K562 (cell line): ENCODE data around the gene DOK1. TPM values are rescaled to one million over a fixed set of nuclear protein-coding genes. Genes with fewer than 3 reads are reported as not detected.
A peak's percentile ranks its signal among the peaks of the same experiment; 100 is the strongest.

ENCODE experiments used
- ARID1B ChIP-seq: fragments of 450-650 bp; IDR thresholded peaks from 2 replicates; pipeline ENCODE4 v1.6.1; 2016; ENCODE audit warnings: antibody characterized with exemption, mild to moderate bottlenecking, inconsistent platforms
- COPS2 ChIP-seq: fragments of 450-650 bp; conservative IDR thresholded peaks from 2 replicates; pipeline ENCODE4 v1.6.1; 2016; ENCODE audit warnings: mild to moderate bottlenecking, moderate library complexity
- CTBP1 ChIP-seq: fragments of 450-650 bp; IDR thresholded peaks from 2 replicates; pipeline ENCODE4 v1.6.1; 2016; ENCODE audit warnings: borderline replicate concordance
- RBBP5 ChIP-seq: fragments of 200-600 bp; sonication (generic); IDR thresholded peaks from 2 replicates; pipeline ENCODE4 v1.6.1; 2012; ENCODE audit warnings: borderline replicate concordance, mild to moderate bottlenecking, low read length, control low read depth, inconsistent platforms; ENCODE audit not compliant: insufficient read depth, poor library complexity, severe bottlenecking
- SMARCE1 ChIP-seq: fragments of 450-650 bp; IDR thresholded peaks from 2 replicates; pipeline ENCODE4 v1.7.1; 2016; ENCODE audit warnings: mild to moderate bottlenecking
- THRAP3 ChIP-seq: fragments of 450-650 bp; IDR thresholded peaks from 2 replicates; pipeline ENCODE4 v1.6.1; 2016; ENCODE audit warnings: mild to moderate bottlenecking, inconsistent platforms, borderline replicate concordance
- ZNF239 ChIP-seq: fragments of 250-450 bp; sonication (Bioruptor Pico); IDR thresholded peaks from 2 replicates; pipeline ENCODE4 v1.4.0; 2020; ENCODE audit warnings: mild to moderate bottlenecking
- polyA plus RNA-seq, 8 experiments: library from polyadenylated mRNA; depleted of rRNA in 4 of 8; stranded (reverse) in 5 of 8; unstranded in 3 of 8; fragments of >200 nt; fragmentation: Nextera tagmentation in 2 of 8; fragmentation: Illumina TruSeq in 1 of 8; extraction: Ambion mirVana in 2 of 8; extraction: Trizol in 1 of 8; gene quantifications; 2 replicates each; pipeline versions ENCODE4 v1.2.1 to v1.2.3, GENCODE V29; 2011 to 2014; ENCODE audit warnings: inconsistent platforms in 1 of 8, missing spikeins in 1 of 8
- total RNA-seq, 7 experiments: library from RNA; depleted of rRNA in 6 of 7; stranded (reverse); fragments of >200 nt in 6 of 7; fragmentation: Illumina TruSeq in 2 of 7; extraction: Trizol in 2 of 7; gene quantifications; 2 replicates each; pipeline versions ENCODE4 v1.2.1 to v1.2.3, GENCODE V29; 2011 to 2021; ENCODE audit warnings: low replicate concordance in 1 of 7
- TF ChIP-seq, protein P1 (sequence below): fragments of 200-800 bp; sonication (Bioruptor generic); IDR thresholded peaks from 2 replicates; pipeline ENCODE4 v1.6.1; 2017; ENCODE audit warnings: missing genetic modification characterization, missing compliant biosample characterization
- TF ChIP-seq, protein P2 (sequence below), 2 experiments: fragments of 450-650 bp in 1 of 2; sonication (generic) in 1 of 2; formaldehyde crosslinking in 1 of 2; IDR thresholded peaks in 1 of 2; conservative IDR thresholded peaks in 1 of 2; 2 replicates each; pipeline versions ENCODE4 v1.6.1 to v1.8.1; 2016 to 2023; ENCODE audit warnings: mild to moderate bottlenecking in 2 of 2, moderate library complexity in 2 of 2, inconsistent platforms in 1 of 2, missing genetic modification reagents in 1 of 2
- TF ChIP-seq, protein P3 (sequence below): fragments of 200-800 bp; sonication (Bioruptor generic); IDR thresholded peaks from 2 replicates; pipeline ENCODE4 v1.6.1; 2017; ENCODE audit warnings: missing genetic modification characterization, missing compliant biosample characterization
- TF ChIP-seq, protein P4 (sequence below), 2 experiments: IDR thresholded peaks; 2 replicates each; pipeline ENCODE4 v1.6.1; 2012; ENCODE audit warnings: improper control_type of control experiment in 2 of 2, low read depth in 2 of 2, low read length in 2 of 2, borderline replicate concordance in 1 of 2

DOK1 gene
- total and polyA plus RNA-seq, 9 of the 15 experiments (the other 6 are each of a cell fraction or from before 2014, with no cell fraction given) = 0.59 to 36.4 (median 16.1) TPM

DNA sequence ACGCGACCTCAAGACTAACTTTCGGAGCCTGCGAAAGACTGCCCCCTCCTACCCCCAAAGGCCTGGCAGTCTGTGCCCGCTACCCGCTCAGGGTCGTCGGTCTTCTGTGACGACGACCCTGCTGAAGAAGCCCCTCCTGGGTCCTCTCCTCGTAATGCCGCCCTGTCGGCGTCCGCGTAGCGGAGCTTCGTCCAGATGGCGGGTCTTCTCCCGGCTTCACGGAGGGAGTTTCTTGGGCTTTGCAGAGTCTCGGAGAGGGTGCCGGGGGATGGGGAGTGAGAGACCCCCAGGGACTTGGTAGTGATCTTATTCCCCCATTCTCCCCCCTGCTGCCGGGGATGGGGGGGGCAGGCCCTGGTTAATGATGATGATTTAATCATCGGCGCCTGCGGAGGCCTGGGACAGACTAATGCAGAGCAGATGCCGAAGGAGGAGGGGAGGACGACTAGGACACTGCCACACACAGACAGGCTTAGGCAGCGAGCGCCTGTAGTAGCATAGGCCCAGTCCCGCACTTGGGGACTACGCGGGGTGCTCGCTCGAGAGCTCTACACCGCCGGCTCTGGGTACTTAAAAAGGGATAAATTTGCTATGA is 46.5 kb upstream of the DOK1 start (continued):
- TF ChIP-seq, protein P1, sequence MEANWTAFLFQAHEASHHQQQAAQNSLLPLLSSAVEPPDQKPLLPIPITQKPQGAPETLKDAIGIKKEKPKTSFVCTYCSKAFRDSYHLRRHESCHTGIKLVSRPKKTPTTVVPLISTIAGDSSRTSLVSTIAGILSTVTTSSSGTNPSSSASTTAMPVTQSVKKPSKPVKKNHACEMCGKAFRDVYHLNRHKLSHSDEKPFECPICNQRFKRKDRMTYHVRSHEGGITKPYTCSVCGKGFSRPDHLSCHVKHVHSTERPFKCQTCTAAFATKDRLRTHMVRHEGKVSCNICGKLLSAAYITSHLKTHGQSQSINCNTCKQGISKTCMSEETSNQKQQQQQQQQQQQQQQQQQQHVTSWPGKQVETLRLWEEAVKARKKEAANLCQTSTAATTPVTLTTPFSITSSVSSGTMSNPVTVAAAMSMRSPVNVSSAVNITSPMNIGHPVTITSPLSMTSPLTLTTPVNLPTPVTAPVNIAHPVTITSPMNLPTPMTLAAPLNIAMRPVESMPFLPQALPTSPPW (CRISPR knock-in tag) = peak; percentile 38
- TF ChIP-seq ZNF239 (CRISPR knock-in tag) (no peak), ARID1B (peak; percentile 38; the same call in 1 of the 2 replicates), SMARCE1 (0 out of 2 replicates have a peak, but pooled peaks have one; percentile 11), CTBP1 (peak; percentile 11; the same call in 1 of the 2 replicates), RBBP5 (no peak), THRAP3 (no peak), COPS2 (no peak)
- TF ChIP-seq, protein P2, sequence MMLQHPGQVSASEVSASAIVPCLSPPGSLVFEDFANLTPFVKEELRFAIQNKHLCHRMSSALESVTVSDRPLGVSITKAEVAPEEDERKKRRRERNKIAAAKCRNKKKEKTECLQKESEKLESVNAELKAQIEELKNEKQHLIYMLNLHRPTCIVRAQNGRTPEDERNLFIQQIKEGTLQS (IDR thresholded peaks at IDR 0.05) = no peak
- TF ChIP-seq, protein P2 (CRISPR knock-in tag; conservative IDR thresholded peaks at IDR 0.05) = peak; percentile 71; the same call in 1 of the 2 replicates
- TF ChIP-seq, protein P3, sequence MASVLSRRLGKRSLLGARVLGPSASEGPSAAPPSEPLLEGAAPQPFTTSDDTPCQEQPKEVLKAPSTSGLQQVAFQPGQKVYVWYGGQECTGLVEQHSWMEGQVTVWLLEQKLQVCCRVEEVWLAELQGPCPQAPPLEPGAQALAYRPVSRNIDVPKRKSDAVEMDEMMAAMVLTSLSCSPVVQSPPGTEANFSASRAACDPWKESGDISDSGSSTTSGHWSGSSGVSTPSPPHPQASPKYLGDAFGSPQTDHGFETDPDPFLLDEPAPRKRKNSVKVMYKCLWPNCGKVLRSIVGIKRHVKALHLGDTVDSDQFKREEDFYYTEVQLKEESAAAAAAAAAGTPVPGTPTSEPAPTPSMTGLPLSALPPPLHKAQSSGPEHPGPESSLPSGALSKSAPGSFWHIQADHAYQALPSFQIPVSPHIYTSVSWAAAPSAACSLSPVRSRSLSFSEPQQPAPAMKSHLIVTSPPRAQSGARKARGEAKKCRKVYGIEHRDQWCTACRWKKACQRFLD (CRISPR knock-in tag) = peak; percentile 78; the same call in 1 of the 2 replicates
- TF ChIP-seq, protein P4, sequence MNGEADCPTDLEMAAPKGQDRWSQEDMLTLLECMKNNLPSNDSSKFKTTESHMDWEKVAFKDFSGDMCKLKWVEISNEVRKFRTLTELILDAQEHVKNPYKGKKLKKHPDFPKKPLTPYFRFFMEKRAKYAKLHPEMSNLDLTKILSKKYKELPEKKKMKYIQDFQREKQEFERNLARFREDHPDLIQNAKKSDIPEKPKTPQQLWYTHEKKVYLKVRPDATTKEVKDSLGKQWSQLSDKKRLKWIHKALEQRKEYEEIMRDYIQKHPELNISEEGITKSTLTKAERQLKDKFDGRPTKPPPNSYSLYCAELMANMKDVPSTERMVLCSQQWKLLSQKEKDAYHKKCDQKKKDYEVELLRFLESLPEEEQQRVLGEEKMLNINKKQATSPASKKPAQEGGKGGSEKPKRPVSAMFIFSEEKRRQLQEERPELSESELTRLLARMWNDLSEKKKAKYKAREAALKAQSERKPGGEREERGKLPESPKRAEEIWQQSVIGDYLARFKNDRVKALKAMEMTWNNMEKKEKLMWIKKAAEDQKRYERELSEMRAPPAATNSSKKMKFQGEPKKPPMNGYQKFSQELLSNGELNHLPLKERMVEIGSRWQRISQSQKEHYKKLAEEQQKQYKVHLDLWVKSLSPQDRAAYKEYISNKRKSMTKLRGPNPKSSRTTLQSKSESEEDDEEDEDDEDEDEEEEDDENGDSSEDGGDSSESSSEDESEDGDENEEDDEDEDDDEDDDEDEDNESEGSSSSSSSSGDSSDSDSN (IDR thresholded peaks at IDR 0.05; ENCODE audit: borderline replicate concordance in 1 of 2, low read depth in 2 of 2, low read length in 2 of 2) = 0 out of 4 replicates have a peak, but pooled peaks have one; percentile 25 to 45
- TF ChIP-seq, all 486 proteins: peak for 31
